ENCODE results near the gene IQCN.

GRCh38 chr19:18226956-18227780 is 47.1 kb downstream of the IQCN start:
- TF ChIP-seq CTCF (IDR thresholded peaks at IDR 0.05), result no peak
- no peak for TF ChIP-seq POLR2A (IDR thresholded peaks at IDR 0.05)

All from uterus (tissue), 2 donors.